Keratinocyte (primary cell): ENCODE measurements around the gene FBXL17.

Experiments used
- CTCF ChIP-seq, 3 experiments: IDR thresholded peaks in 1 of 3; conservative IDR thresholded peaks in 1 of 3; optimal IDR thresholded peaks in 1 of 3; 2 replicates in 2 of 3; 3 replicates in 1 of 3; pipeline versions ENCODE3 to v1.5.1; 2011; ENCODE audit warnings: low read length in 3 of 3, mild to moderate bottlenecking in 3 of 3, moderate library complexity in 2 of 3, control low read depth in 1 of 3, inconsistent platforms in 1 of 3; ENCODE audit not compliant: insufficient read depth in 2 of 3; ENCODE audit errors: extremely low read depth in 1 of 3
- EZH2 ChIP-seq: IDR thresholded peaks from one replicate; pipeline ENCODE4 v1.6.1; 2012; ENCODE audit warnings: inconsistent platforms, mild to moderate bottlenecking, low read length, moderate library complexity

- TF ChIP-seq CTCF (optimal IDR thresholded peaks at IDR 0.05 in 1 of 3, IDR thresholded peaks at IDR 0.05 in 1 of 3, conservative IDR thresholded peaks at IDR 0.05 in 1 of 3; ENCODE audit: extremely low read depth in 1 of 3, insufficient read depth in 2 of 3, low read length in 3 of 3), result no peak
- TF ChIP-seq EZH2, result no peak
Measured at GRCh38 chr5:107840161-107840560, 541.7 kb downstream of the FBXL17 start.
